HAP-1 (cell line): ENCODE measurements around the gene RIN3.

ENCODE experiments used
- DNase-seq, 2 experiments: peaks; one replicate each; pipeline ENCODE4 v3.0.0-alpha.2; 2016 to 2020; ENCODE audit warnings: low spot score in 2 of 2
- H3K27me3 ChIP-seq: fragments of 250-450 bp; sonication (Bioruptor Pico); 2 replicates; pipeline ENCODE4 v1.5.1; 2020; ENCODE audit warnings: low read depth, mild to moderate bottlenecking, moderate library complexity
- H3K36me3 ChIP-seq: fragments of 250-450 bp; sonication (Bioruptor Pico); replicated peaks from 2 replicates; pipeline ENCODE4 v1.5.1; 2020; ENCODE audit warnings: mild to moderate bottlenecking
- H3K4me1 ChIP-seq: fragments of 250-450 bp; sonication (Bioruptor Pico); 2 replicates; pipeline ENCODE4 v1.5.1; 2020; ENCODE audit warnings: mild to moderate bottlenecking
- H3K4me3 ChIP-seq: fragments of 250-450 bp; sonication (Bioruptor Pico); 2 replicates; pipeline ENCODE4 v1.5.1; 2020; ENCODE audit warnings: mild to moderate bottlenecking, moderate library complexity
- H3K9me3 ChIP-seq: fragments of 250-450 bp; sonication (Bioruptor Pico); 2 replicates; pipeline ENCODE4 v1.5.1; 2020; ENCODE audit warnings: mild to moderate bottlenecking, moderate library complexity
- in situ Hi-C: fragments of 300-500 bp; cut with MboI; formaldehyde crosslinking; loops from 3 replicates; pipeline ENCODE4 v1.14.3; 2020; ENCODE audit warnings: low sequenced_read_pairs, inconsistent platforms, mixed read lengths

The RIN3 gene

GRCh38 chr14:92510972-92511371 is 2.6 kb upstream of the RIN3 start:
- H3K4me1 ChIP-seq, result 0 out of 2 replicates have a peak, but pooled peaks cover 4% of the 10 kb centered on the region
- no peaks in the 10 kb centered on the region for H3K27me3 ChIP-seq
- DNase-seq, result no peak
- H3K9me3 ChIP-seq, result no peaks in the 10 kb centered on the region
- no peaks in the 10 kb centered on the region for H3K36me3 ChIP-seq
- H3K4me3 ChIP-seq, result no peak overlapping the region
- in situ Hi-C loops, result no loop called here

GRCh38 chr14:92511453-92512238 is 1.9 kb upstream of the RIN3 start:
- in situ Hi-C loops, result no loop called here
- H3K27me3 ChIP-seq, result no peaks in the 10 kb centered on the region
- H3K9me3 ChIP-seq, result no peaks in the 10 kb centered on the region
- H3K4me1 ChIP-seq, result 0 out of 2 replicates have a peak, but pooled peaks cover 4% of the 10 kb centered on the region
- no peak for DNase-seq
- H3K4me3 ChIP-seq, result no peak overlapping the region
- no peaks in the 10 kb centered on the region for H3K36me3 ChIP-seq

- in situ Hi-C loops, result no loop called here
- H3K4me1 ChIP-seq, result 0 out of 2 replicates have a peak, but pooled peaks cover 4% of the 10 kb centered on the region
- peak overlapping the region; percentile 56 for H3K4me3 ChIP-seq
- DNase-seq, result no peak
- H3K36me3 ChIP-seq, result no peaks in the 10 kb centered on the region
- no peaks in the 10 kb centered on the region for H3K27me3 ChIP-seq
- H3K9me3 ChIP-seq, result no peaks in the 10 kb centered on the region
These were observed 776 bp upstream of the RIN3 start for GRCh38 chr14:92512807-92513203.

GRCh38 chr14:92513966-92514843 is 624 bp downstream of the RIN3 start:
- no peaks in the 10 kb centered on the region for H3K9me3 ChIP-seq
- 0 out of 2 replicates have a peak, but pooled peaks cover 4% of the 10 kb centered on the region for H3K4me1 ChIP-seq
- in situ Hi-C loops, result no loop called here
- H3K36me3 ChIP-seq, result no peaks in the 10 kb centered on the region
- peak in 1 of 2 experiments; percentile 52 for DNase-seq
- H3K27me3 ChIP-seq, result no peaks in the 10 kb centered on the region
- peak overlapping the region; percentile 56 for H3K4me3 ChIP-seq

- Histone ChIP-seq H3K36me3 (no peaks in the 10 kb centered on the region), H3K9me3 (no peaks in the 10 kb centered on the region), H3K4me3 (peak overlapping the region; percentile 56), H3K4me1 (0 out of 2 replicates have a peak, but pooled peaks cover 4% of the 10 kb centered on the region), H3K27me3 (no peaks in the 10 kb centered on the region)
- DNase-seq, result no peak
- in situ Hi-C loops, result no loop called here
These were observed 1.4 kb downstream of the RIN3 start for GRCh38 chr14:92514844-92515514.

GRCh38 chr14:92515546-92516343 is 2.2 kb downstream of the RIN3 start:
- DNase-seq, result no peak
- no peak overlapping the region for H3K4me3 ChIP-seq
- in situ Hi-C loops, result no loop called here

GRCh38 chr14:92516344-92516965 is 2.9 kb downstream of the RIN3 start:
- in situ Hi-C loops, result no loop called here
- no peaks in the 10 kb centered on the region for H3K27me3 ChIP-seq
- H3K4me3 ChIP-seq, result no peak overlapping the region
- H3K4me1 ChIP-seq, result 0 out of 2 replicates have a peak, but pooled peaks cover 4% of the 10 kb centered on the region
- no peaks in the 10 kb centered on the region for H3K36me3 ChIP-seq
- H3K9me3 ChIP-seq, result no peaks in the 10 kb centered on the region
- DNase-seq, result no peak

More at GRCh38 chr14:92515546-92516343, 2.2 kb downstream of the RIN3 start:
- Histone ChIP-seq H3K4me1 (0 out of 2 replicates have a peak, but pooled peaks cover 4% of the 10 kb centered on the region), H3K27me3 (no peaks in the 10 kb centered on the region), H3K9me3 (no peaks in the 10 kb centered on the region), H3K36me3 (no peaks in the 10 kb centered on the region)

GRCh38 chr14:92516966-92517506 is 3.5 kb downstream of the RIN3 start:
- Histone ChIP-seq H3K9me3 (no peaks in the 10 kb centered on the region), H3K4me3 (no peak overlapping the region), H3K36me3 (no peaks in the 10 kb centered on the region), H3K4me1 (0 out of 2 replicates have a peak, but pooled peaks cover 4% of the 10 kb centered on the region), H3K27me3 (no peaks in the 10 kb centered on the region)
- in situ Hi-C loops, result no loop called here
- DNase-seq, result no peak

GRCh38 chr14:92517761-92518160 is 4.2 kb downstream of the RIN3 start:
- H3K9me3 ChIP-seq, result no peaks in the 10 kb centered on the region
- 0 out of 2 replicates have a peak, but pooled peaks cover 4% of the 10 kb centered on the region for H3K4me1 ChIP-seq
- H3K36me3 ChIP-seq, result no peaks in the 10 kb centered on the region
- no peaks in the 10 kb centered on the region for H3K27me3 ChIP-seq
- H3K4me3 ChIP-seq, result no peak overlapping the region
- in situ Hi-C loops, result no loop called here
- no peak for DNase-seq

- Histone ChIP-seq H3K9me3 (no peaks in the 10 kb centered on the region), H3K27me3 (no peaks in the 10 kb centered on the region), H3K36me3 (no peaks in the 10 kb centered on the region), H3K4me3 (no peak overlapping the region), H3K4me1 (no peaks in the 10 kb centered on the region)
- no peak for DNase-seq
- in situ Hi-C loops, result no loop called here
These were observed 5.9 kb downstream of the RIN3 start for GRCh38 chr14:92519246-92520101.

- Histone ChIP-seq H3K4me3 (no peak overlapping the region), H3K4me1 (no peaks in the 10 kb centered on the region), H3K36me3 (no peaks in the 10 kb centered on the region), H3K9me3 (no peaks in the 10 kb centered on the region), H3K27me3 (no peaks in the 10 kb centered on the region)
- no peak for DNase-seq
- in situ Hi-C loops, result no loop called here
These were observed 6.8 kb downstream of the RIN3 start for GRCh38 chr14:92520102-92521057.
